H1 (cell line): Measurements from ENCODE around the gene AKR1B1. TPM values are rescaled to one million over a fixed set of nuclear protein-coding genes. Genes with fewer than 3 reads are reported as not detected.

Experiments used
- CTCF ChIA-PET: fragments of 300-600 bp; sonication (Branson Sonifier 250); formaldehyde crosslinking; loops from one replicate; lab custom pipeline; 2021; ENCODE audit not compliant: partially characterized antibody; lab: Charles Lee
- POLR2A ChIA-PET: fragments of 300-600 bp; sonication (Branson Sonifier 250); formaldehyde crosslinking; loops from one replicate; lab custom pipeline; 2021; ENCODE audit warnings: inconsistent platforms; ENCODE audit not compliant: partially characterized antibody; lab: Charles Lee
- DNase-seq, 2 experiments: peaks; one replicate each; pipeline versions ENCODE4 v3.0.0 to v3.0.0-alpha.2; 2010 to 2022; ENCODE audit warnings: low spot score in 2 of 2, low read depth in 1 of 2, mixed read lengths in 1 of 2
- FAIRE-seq: peaks from 2 replicates; lab custom pipeline; 2011; peaks lifted over from hg19 to GRCh38; lab: Jason Lieb, UNC
- H2AFZ ChIP-seq: 2 replicates; pipeline ENCODE4 v1.8.1; 2012; ENCODE audit warnings: low read length, inconsistent platforms
- H2AK5ac ChIP-seq: 2 replicates; pipeline ENCODE4 v1.6.1; 2013; ENCODE audit warnings: low read depth, low read length
- H2BK120ac ChIP-seq: replicated peaks from 2 replicates; pipeline ENCODE3; 2013; ENCODE audit warnings: low read depth, low read length, inconsistent platforms
- H2BK12ac ChIP-seq: 2 replicates; pipeline ENCODE4 v1.6.1; 2013; ENCODE audit warnings: low read depth, low read length
- H2BK15ac ChIP-seq: 2 replicates; pipeline ENCODE4 v1.6.1; 2013; ENCODE audit warnings: low read length
- H2BK20ac ChIP-seq: 2 replicates; pipeline ENCODE4 v1.6.1; 2013; ENCODE audit warnings: low read length
- H2BK5ac ChIP-seq: 2 replicates; pipeline ENCODE4 v1.6.1; 2013; ENCODE audit warnings: low read depth, low read length
- H3K14ac ChIP-seq: 2 replicates; pipeline ENCODE4 v1.6.1; 2013; ENCODE audit warnings: inconsistent platforms; ENCODE audit not compliant: insufficient read length
- H3K18ac ChIP-seq: 2 replicates; pipeline ENCODE4 v1.6.1; 2013; ENCODE audit warnings: low read length; ENCODE audit errors: extremely low read depth
- H3K23ac ChIP-seq: 2 replicates; pipeline ENCODE4 v1.6.1; 2013; ENCODE audit warnings: inconsistent platforms; ENCODE audit not compliant: insufficient read length
- H3K23me2 ChIP-seq: 2 replicates; pipeline ENCODE4 v1.6.1; 2013; ENCODE audit warnings: low read depth, low read length
- H3K27ac ChIP-seq: 2 replicates; pipeline ENCODE4 v1.6.1; 2011; ENCODE audit warnings: low read depth, low read length, inconsistent platforms
- H3K27me3 ChIP-seq, 4 experiments: replicated peaks in 1 of 4; 1 replicate in 1 of 4; 2 replicates in 3 of 4; pipeline versions ENCODE4 v1.6.1 to v1.8.1; 2011 to 2013; ENCODE audit warnings: low read length in 3 of 4, mild to moderate bottlenecking in 3 of 4, inconsistent platforms in 2 of 4, mixed read lengths in 2 of 4, moderate library complexity in 1 of 4; ENCODE audit not compliant: control insufficient read depth in 3 of 4, insufficient read depth in 3 of 4; ENCODE audit errors: extremely low read depth in 1 of 4
- H3K36me3 ChIP-seq, 4 experiments: 2 replicates each; pipeline versions ENCODE4 v1.6.1 to v1.8.1; 2011 to 2013; ENCODE audit warnings: mild to moderate bottlenecking in 4 of 4, low read length in 3 of 4, moderate library complexity in 2 of 4, control low read depth in 1 of 4, inconsistent platforms in 1 of 4; ENCODE audit not compliant: insufficient read depth in 4 of 4, control insufficient read depth in 2 of 4
- H3K4ac ChIP-seq: replicated peaks from 2 replicates; pipeline ENCODE3; 2013; ENCODE audit warnings: low read length, low read depth, mixed read lengths, inconsistent platforms; ENCODE audit not compliant: insufficient read length
- H3K4me1 ChIP-seq, 4 experiments: replicated peaks in 1 of 4; 1 replicate in 1 of 4; 2 replicates in 3 of 4; pipeline versions ENCODE4 v1.6.1 to v1.8.1; 2011 to 2013; ENCODE audit warnings: low read length in 3 of 4, inconsistent platforms in 2 of 4, mixed read lengths in 1 of 4; ENCODE audit not compliant: insufficient read depth in 4 of 4, control insufficient read depth in 3 of 4
- H3K4me2 ChIP-seq, 2 experiments: 2 replicates each; pipeline versions ENCODE4 v1.6.1 to v1.8.1; 2011 to 2013; ENCODE audit warnings: low read depth in 2 of 2, low read length in 2 of 2, control low read depth in 1 of 2, inconsistent platforms in 1 of 2, mild to moderate bottlenecking in 1 of 2; ENCODE audit not compliant: insufficient read depth in 1 of 2
- H3K4me3 ChIP-seq, 4 experiments: fragments of 200-600, 300-600 bp in 1 of 4; sonication (generic), shearing (Covaris generic), sonication (Bioruptor Twin) in 1 of 4; 2 replicates each; pipeline versions ENCODE4 v1.5.1 to v1.8.1; 2011 to 2016; ENCODE audit warnings: low read length in 4 of 4, low read depth in 3 of 4, control low read depth in 2 of 4, inconsistent platforms in 2 of 4, mild to moderate bottlenecking in 2 of 4, mixed read lengths in 1 of 4, moderate library complexity in 1 of 4; ENCODE audit not compliant: insufficient read depth in 2 of 4; ENCODE audit errors: extremely low read depth in 1 of 4
- H3K56ac ChIP-seq: replicated peaks from 2 replicates; pipeline ENCODE3; 2013; ENCODE audit warnings: low read depth, mild to moderate bottlenecking, mixed read lengths, low read length, inconsistent platforms; ENCODE audit not compliant: insufficient read length
- H3K79me1 ChIP-seq: 2 replicates; pipeline ENCODE4 v1.6.1; 2013; ENCODE audit warnings: low read depth, low read length, control low read depth
- H3K79me2 ChIP-seq, 2 experiments: 2 replicates each; pipeline versions ENCODE4 v1.6.1 to v1.8.1; 2012 to 2013; ENCODE audit warnings: low read length in 2 of 2, mild to moderate bottlenecking in 2 of 2, inconsistent platforms in 1 of 2; ENCODE audit not compliant: insufficient read depth in 2 of 2, control insufficient read depth in 1 of 2
- H3K9ac ChIP-seq, 4 experiments: replicated peaks in 1 of 4; 1 replicate in 1 of 4; 2 replicates in 3 of 4; pipeline versions ENCODE4 v1.6.1 to v1.8.1; 2011 to 2013; ENCODE audit warnings: low read depth in 3 of 4, low read length in 3 of 4, control low read depth in 2 of 4, mild to moderate bottlenecking in 2 of 4, moderate library complexity in 2 of 4, inconsistent platforms in 1 of 4; ENCODE audit errors: extremely low read depth in 1 of 4
- H3K9me3 ChIP-seq, 2 experiments: 2 replicates each; pipeline versions ENCODE4 v1.6.1 to v1.8.1; 2012 to 2013; ENCODE audit warnings: mild to moderate bottlenecking in 2 of 2, moderate library complexity in 2 of 2, control low read depth in 1 of 2, inconsistent platforms in 1 of 2, low read depth in 1 of 2, low read length in 1 of 2, mixed read lengths in 1 of 2; ENCODE audit not compliant: insufficient read depth in 2 of 2
- H4K20me1 ChIP-seq, 2 experiments: replicated peaks in 1 of 2; 2 replicates each; pipeline versions ENCODE3 to v1.8.1; 2011 to 2013; ENCODE audit warnings: inconsistent platforms in 2 of 2, low read length in 2 of 2, mild to moderate bottlenecking in 1 of 2; ENCODE audit not compliant: insufficient read depth in 2 of 2, control insufficient read depth in 1 of 2
- H4K5ac ChIP-seq: 2 replicates; pipeline ENCODE4 v1.6.1; 2013; ENCODE audit warnings: low read length, low read depth, mixed read lengths, inconsistent platforms; ENCODE audit not compliant: insufficient read length
- H4K8ac ChIP-seq: 2 replicates; pipeline ENCODE4 v1.8.0; 2013; ENCODE audit warnings: mild to moderate bottlenecking, moderate library complexity, low read length, inconsistent platforms; ENCODE audit not compliant: insufficient read depth; ENCODE audit errors: extremely low read depth
- H4K91ac ChIP-seq: replicated peaks from 2 replicates; pipeline ENCODE3; 2013; ENCODE audit warnings: low read length, mixed read lengths, inconsistent platforms; ENCODE audit not compliant: insufficient read length
- WGBS, 2 experiments: shearing (Covaris generic) in 1 of 2; methylation state at CpG; one replicate each; pipeline versions ENCODE4 v1.1.6 to v1.1.7; 2013 to 2015; ENCODE audit warnings: low lambda C conversion rate in 2 of 2, mixed read lengths in 2 of 2, inconsistent platforms in 1 of 2, low coverage in 1 of 2, missing lambda C conversion rate in 1 of 2; ENCODE audit not compliant: insufficient replicate concordance in 2 of 2, insufficient coverage in 1 of 2, insufficient read length in 1 of 2; ENCODE audit errors: extremely low coverage in 1 of 2, missing lambda C conversion rate in 1 of 2; 5-methylcytosine and 5-hydroxymethylcytosine counted together
- polyA plus RNA-seq, 7 experiments: library from polyadenylated mRNA; depleted of rRNA in 3 of 7; stranded (reverse) in 5 of 7; unstranded in 2 of 7; fragments of >200 nt in 5 of 7; fragments of 200-250 nt in 2 of 7; gene quantifications; 1 replicate in 5 of 7; 2 replicates in 1 of 7; 4 replicates in 1 of 7; pipeline versions ENCODE4 v1.2.1 to v1.2.3, GENCODE V29; 2011 to 2013; ENCODE audit warnings: missing spikeins in 2 of 7, mixed read lengths in 2 of 7
- total RNA-seq: library from RNA; stranded (reverse); fragmentation: NEBNext Ultra II Directional; extraction: Animal tissue kit (Norgen Biotek cat#: 25700); gene quantifications from 2 replicates; pipeline ENCODE4 v1.2.1, GENCODE V29; 2021

The AKR1B1 gene
- total and polyA plus RNA-seq, 2 of the 8 experiments (the other 6 are each of a cell fraction or from before 2014, with no cell fraction given): 195 to 273 TPM

DNA sequence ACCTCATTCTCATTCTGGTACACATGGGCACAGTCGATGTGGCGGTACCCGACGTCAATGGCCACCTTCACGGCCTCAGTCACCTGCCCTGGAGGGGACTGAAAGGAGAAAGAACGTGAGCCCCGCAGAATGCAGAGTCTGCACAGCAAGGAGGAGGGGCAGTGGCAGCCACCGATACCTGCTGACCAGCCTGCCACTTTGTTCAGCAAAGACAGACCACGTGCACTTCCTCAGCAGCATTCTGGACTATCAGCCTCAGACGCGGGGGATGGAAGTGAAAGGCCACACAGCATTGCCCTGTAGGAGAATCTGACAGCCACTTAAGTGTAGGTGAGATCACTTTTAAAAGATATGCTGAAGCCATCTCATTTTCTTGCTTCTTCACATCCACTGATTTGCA, 7.2 kb downstream of the AKR1B1 start:
- peaks cover 8% of the 10 kb centered on the region; the same call in 1 of the 2 replicates for H3K79me1 ChIP-seq
- H3K9ac ChIP-seq: no peak overlapping the region
- H3K4ac ChIP-seq: no peak overlapping the region
- no peak overlapping the region for H3K27ac ChIP-seq
- H4K5ac ChIP-seq: no peak overlapping the region
- no peak overlapping the region for H4K91ac ChIP-seq
- no peak overlapping the region for H3K56ac ChIP-seq
- H3K27me3 ChIP-seq: no peaks in the 10 kb centered on the region
- no peak for DNase-seq
- H2AK5ac ChIP-seq: no peak overlapping the region
- H2BK15ac ChIP-seq: no peak overlapping the region
- no peak overlapping the region for H2BK5ac ChIP-seq
- H2AFZ ChIP-seq: no peak overlapping the region
- H4K20me1 ChIP-seq: peaks cover 10 to 22% of the 10 kb centered on the region in 2 experiments
- FAIRE-seq: no peak
- H3K23me2 ChIP-seq: no peaks in the 10 kb centered on the region
- peaks cover 29 to 50% (median 42%) of the 10 kb centered on the region in 4 experiments for H3K36me3 ChIP-seq
- no peak overlapping the region for H3K4me3 ChIP-seq
- no peaks in the 10 kb centered on the region; a peak in 1 of 7 replicates for H3K4me1 ChIP-seq
- no peak overlapping the region for H2BK12ac ChIP-seq
- H3K9me3 ChIP-seq: no peaks in the 10 kb centered on the region
- H2BK20ac ChIP-seq: no peak overlapping the region
- no peak overlapping the region for H3K18ac ChIP-seq
- H4K8ac ChIP-seq: no peak overlapping the region
- H3K14ac ChIP-seq: no peak overlapping the region
- H3K79me2 ChIP-seq: peaks cover 0 to 34% of the 10 kb centered on the region in 2 experiments; a peak in 3 of 4 replicates
- H2BK120ac ChIP-seq: no peak overlapping the region
- POLR2A ChIA-PET: no interaction called here
- WGBS, 2 experiments: 95% methylated on average over 10 of the region's 11 CpGs; no CpG with 5 or more reads in 1 of the 2 experiments
- no peak overlapping the region for H3K23ac ChIP-seq
- no peak overlapping the region for H3K4me2 ChIP-seq
- CTCF ChIA-PET: interaction anchor here (2.3 kb wide), 1 partner anchor 19 kb away, joined by 11 read pairs; no protein-coding TSS in a partner anchor
